Stimulated activated CD4-positive, alpha-beta T cell treated with anti-CD3 and anti-CD28 coated beads, Interleukin-15, amount 100 ng/mL, for 48 hours (primary cell): ENCODE data around the gene GLDC.
"Not testable (repeated sequence)": the region's sequence is repeated elsewhere in the genome, so short reads cannot be mapped to it uniquely, and the experiment has no call there.

Experiments used
- DNase-seq, 2 donors: peaks; one replicate each; pipeline ENCODE4 v3.0.0-alpha.2; 2020; ENCODE audit warnings: low read depth in 2 of 2

The GLDC gene

GRCh38 chr9:6566409-6567139, 79.0 kb downstream of the GLDC start:
- DNase-seq, result peak; percentile 37 to 47

- no peak for DNase-seq
These were observed 80.2 kb downstream of the GLDC start for GRCh38 chr9:6565312-6565711.

GRCh38 chr9:6564868-6565267, 80.7 kb downstream of the GLDC start:
- no peak for DNase-seq

- DNase-seq, result no peak
These were observed 81.2 kb downstream of the GLDC start for GRCh38 chr9:6564360-6564759.

- DNase-seq, result no peak
These were observed 82.6 kb downstream of the GLDC start for GRCh38 chr9:6562871-6563430.

- no peak for DNase-seq
These were observed 83.3 kb downstream of the GLDC start for GRCh38 chr9:6562201-6562600.

GRCh38 chr9:6557883-6558616, 87.5 kb downstream of the GLDC start:
- DNase-seq, result no peak

- no peak for DNase-seq
These were observed 91.7 kb downstream of the GLDC start for GRCh38 chr9:6553866-6554265.

- DNase-seq, result no peak
These were observed 92.9 kb downstream of the GLDC start for GRCh38 chr9:6552498-6553121.

- DNase-seq, result no peak
These were observed 93.5 kb downstream of the GLDC start for GRCh38 chr9:6552033-6552432.

GRCh38 chr9:6551136-6551535, 94.4 kb downstream of the GLDC start:
- DNase-seq, result no peak

- DNase-seq, result no peak
These were observed 96.3 kb downstream of the GLDC start for GRCh38 chr9:6549106-6549800.

- no peak for DNase-seq
These were observed 100.4 kb downstream of the GLDC start for GRCh38 chr9:6545017-6545691.

- DNase-seq, result no peak
These were observed 102.3 kb downstream of the GLDC start for GRCh38 chr9:6543204-6543603.

GRCh38 chr9:6542617-6543016, 102.9 kb downstream of the GLDC start:
- DNase-seq, result not testable (repeated sequence)

GRCh38 chr9:6538666-6539071, 106.9 kb downstream of the GLDC start:
- DNase-seq, result no peak

GRCh38 chr9:6535594-6535993, 109.9 kb downstream of the GLDC start:
- DNase-seq, result no peak

- DNase-seq, result no peak
These were observed 120.0 kb downstream of the GLDC start for GRCh38 chr9:6525326-6526045.

GRCh38 chr9:6522263-6522662, 123.3 kb downstream of the GLDC start:
- DNase-seq, result no peak

- DNase-seq, result no peak
These were observed 133.4 kb downstream of the GLDC start for GRCh38 chr9:6512085-6512657.
